DMS 273 (cell line): ENCODE results near the gene ASTL.

Experiments
- DNase-seq: peaks from one replicate; lab custom pipeline; 2025; ENCODE audit not compliant: unreplicated experiment; lab: John Stamatoyannopoulos, UW

ASTL gene

GRCh38 chr2:96102596-96103186, 35.6 kb downstream of the ASTL start:
- no peak for DNase-seq

- DNase-seq, result no peak
These were observed 37.4 kb downstream of the ASTL start for GRCh38 chr2:96100893-96101304.

DNA sequence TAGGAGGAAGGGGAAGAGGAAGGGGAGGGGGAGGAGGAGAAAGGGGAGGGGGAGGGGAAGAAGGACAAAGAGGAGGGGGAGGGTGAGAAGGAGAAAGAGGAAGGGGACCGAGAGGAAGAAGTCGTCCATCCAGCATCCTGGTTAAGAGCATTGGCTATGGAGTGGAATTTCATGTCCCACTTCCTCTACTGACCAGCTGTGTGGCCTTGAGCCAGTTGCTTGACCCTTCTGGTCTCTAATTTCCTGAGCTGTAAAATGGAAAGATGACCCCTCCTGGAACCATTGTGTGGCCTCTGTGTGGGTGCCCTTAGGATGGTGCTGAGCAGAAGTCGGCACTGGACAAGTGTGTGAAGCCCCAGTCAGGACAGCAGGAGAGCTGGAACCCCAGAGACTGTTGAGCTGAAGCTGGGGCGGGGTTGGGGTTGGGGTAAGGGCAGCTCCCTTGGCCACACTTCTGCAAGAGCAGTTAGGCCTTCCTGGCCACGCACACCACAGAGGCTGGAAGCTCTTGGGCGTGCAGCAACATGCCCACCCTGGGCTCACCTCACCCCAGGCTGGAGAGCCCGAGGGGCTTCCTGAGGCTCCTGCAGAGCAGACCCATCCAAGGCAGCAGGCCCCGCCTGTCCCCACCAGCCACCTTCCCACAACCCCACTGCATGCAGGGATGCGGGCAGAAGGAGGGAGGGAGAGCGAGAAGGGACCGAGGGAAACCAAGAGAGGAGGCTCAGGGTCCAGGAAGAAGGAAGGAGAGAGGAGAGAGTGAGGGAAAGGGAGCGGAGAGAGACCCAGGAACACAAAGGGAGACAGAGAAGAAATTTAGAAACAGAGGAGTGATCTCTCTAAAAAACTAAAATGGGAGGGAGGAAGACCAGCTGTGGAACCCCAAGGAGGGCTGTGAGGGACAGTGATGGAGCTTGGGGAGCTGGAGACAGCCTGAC, 38.2 kb downstream of the ASTL start:
- no peak for DNase-seq

DNA sequence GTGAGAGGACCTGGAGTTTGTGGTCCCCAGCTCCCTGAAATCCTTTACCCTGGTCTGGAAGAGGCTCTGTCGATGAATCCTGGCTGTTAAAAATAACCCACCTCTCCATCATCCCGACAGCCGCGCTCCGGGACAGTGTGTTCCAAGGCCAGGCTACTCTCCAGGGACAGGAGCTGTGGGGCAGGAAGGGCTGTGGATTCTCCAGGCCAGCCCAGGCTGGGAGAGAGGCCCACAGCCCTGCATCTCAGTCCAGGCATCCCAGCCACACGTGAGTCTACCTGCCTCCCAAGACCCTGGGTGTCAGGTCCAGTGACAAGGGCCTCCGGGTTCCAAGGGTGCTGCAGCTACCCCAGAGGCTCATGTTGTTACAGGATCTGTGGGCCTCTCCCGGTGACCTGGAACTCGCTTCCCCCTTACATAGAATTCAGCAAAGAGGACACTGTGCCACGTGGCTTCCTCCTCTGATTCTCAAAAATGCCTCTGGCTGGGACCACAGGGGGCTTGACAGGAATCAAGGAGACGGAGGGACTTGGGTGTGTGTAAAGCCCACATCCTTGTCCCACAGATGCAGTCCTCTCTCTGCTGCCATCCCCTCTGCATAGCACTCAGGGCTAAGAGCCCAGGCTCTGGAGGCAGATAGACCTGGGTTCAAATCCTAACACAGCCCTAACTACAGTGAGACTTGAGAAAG, 39.3 kb downstream of the ASTL start:
- DNase-seq, result no peak

DNA sequence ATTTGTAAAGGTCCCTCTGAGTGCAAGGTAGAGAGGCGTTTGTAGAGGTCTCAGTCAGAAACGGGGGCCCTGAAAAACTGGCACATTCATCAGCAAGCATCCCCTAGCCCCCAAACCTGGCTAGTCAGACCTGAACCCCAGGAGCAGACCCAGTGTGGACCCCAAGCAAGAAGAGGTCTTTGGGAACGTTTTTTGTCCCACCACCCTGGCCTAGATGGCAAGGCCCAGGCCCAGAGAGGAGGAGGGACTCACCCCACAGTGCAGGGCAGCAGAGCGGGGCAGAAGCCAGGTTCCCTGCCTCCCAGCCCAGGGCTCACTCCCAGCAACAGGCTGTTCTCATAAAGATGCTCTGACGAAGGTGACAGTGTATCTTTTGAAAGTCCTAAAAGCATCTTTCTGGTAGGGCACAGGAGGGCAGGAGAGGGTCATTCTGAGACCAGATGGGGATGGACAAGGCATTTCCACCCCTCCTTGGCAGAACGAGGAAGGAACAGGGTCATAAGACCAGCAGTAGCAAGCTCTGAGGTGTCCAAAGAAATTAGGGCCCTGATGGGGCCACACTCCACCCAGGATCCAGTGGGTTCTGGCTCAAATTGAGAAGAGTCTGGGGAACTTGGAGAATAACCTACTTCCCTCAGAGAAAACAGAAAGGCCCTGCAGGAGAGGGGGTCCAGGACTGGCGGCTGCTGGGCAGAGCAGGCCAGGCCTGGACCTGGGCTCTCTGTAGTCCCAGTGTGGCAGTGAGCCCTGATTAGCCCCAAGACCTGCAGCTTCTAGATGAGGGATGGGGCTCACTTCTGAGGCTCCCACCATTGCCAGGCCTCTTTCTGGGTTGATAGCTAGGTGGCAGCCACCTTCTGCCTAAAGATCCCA, 40.1 kb downstream of the ASTL start:
- no peak for DNase-seq

DNA sequence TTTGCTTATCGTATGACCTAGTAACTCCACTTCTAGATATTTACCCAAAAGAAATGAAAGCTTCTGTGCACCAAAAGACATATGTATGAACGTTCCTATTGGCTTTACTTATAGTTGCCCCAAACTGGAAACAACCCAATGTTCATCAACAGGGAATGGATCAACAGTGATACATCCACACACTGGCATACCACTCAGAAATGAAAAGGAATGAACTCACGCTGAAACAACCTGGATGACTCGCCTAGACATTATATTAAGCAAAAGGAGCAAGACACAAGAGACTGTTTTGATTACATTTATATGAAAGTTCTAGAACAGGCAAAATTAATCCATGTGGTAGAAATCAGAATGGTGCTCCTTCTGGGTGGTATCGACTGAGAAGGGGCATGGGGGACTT, 40.9 kb downstream of the ASTL start:
- DNase-seq, result no peak

DNA sequence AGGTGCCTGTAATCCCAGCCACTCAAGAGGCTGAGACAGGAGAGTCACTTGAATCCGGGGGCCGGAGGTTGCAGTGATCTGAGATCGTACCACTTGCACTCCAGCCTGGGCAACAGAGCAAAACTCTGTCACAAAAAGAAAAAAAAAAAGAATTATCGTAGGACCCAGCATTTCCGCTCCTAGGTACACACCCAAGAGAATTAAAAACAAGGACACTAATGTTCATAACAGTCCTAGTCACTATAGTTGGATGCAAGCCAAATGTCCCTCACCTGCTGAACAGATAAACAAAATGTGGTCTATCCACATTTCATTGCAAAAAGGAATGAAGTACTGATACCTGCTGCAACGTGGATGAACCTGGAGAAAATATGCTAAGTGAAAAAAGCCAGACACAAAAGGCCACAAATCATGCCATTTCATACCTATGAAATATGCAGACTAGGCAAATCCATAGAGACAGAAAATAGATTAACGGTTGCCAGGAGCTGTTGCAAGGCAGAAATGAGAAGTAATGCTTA, 43.1 kb downstream of the ASTL start:
- no peak for DNase-seq

DNA sequence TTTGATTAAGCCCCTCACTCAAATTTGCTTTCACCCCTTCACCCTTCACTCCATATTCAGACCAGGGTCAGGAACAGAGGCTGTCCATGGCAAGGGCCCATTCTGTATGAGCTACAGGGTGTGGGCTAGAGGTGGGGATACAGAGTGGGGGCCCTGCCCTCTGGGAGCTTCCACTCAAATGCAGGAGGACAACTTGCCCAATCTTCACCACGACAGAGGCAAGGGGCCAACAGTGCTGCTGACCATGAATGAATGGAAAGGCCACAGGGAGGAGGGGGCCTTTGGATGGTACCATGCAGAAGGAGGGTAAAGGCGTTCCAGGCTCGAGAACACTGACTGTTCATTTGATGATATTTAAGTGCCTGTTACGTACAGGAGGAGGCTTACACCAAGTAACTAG, 44.8 kb downstream of the ASTL start:
- no peak for DNase-seq

DNA sequence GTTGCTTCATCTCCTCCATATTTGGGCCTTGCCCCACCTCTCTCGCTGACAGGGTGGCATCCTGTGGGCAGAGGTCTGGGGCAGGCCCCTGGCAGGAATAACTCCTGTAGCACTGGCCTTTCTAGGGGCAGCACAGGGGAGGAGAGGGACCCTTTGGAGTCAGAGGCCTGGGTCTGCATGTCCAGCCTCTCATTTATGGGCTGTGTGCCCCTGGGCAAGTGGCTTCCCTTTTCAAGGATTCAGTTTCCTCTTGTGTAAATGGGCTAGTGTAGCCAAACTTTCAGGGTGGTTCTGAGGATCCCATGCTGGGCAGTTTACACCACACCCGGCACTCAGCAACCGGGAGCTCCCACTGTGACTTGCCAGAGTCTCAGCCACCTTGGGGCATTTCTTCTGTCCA, 45.4 kb downstream of the ASTL start:
- DNase-seq, result no peak

DNA sequence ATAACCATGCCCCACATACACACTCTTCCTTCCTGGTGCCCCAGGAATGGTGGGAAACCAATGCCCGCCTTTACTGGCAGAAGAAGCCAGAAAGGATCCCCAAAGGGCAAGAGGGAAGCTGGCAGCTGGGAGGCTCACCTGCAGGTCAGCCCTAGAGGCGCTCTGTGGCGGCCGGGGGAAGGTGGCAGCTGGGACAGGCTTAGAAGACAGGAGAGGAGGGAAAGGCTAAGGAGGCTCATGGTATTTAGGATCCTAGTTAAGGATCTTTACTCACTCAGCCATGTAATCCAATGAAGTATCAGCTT, 45.8 kb downstream of the ASTL start:
- DNase-seq, result no peak

DNA sequence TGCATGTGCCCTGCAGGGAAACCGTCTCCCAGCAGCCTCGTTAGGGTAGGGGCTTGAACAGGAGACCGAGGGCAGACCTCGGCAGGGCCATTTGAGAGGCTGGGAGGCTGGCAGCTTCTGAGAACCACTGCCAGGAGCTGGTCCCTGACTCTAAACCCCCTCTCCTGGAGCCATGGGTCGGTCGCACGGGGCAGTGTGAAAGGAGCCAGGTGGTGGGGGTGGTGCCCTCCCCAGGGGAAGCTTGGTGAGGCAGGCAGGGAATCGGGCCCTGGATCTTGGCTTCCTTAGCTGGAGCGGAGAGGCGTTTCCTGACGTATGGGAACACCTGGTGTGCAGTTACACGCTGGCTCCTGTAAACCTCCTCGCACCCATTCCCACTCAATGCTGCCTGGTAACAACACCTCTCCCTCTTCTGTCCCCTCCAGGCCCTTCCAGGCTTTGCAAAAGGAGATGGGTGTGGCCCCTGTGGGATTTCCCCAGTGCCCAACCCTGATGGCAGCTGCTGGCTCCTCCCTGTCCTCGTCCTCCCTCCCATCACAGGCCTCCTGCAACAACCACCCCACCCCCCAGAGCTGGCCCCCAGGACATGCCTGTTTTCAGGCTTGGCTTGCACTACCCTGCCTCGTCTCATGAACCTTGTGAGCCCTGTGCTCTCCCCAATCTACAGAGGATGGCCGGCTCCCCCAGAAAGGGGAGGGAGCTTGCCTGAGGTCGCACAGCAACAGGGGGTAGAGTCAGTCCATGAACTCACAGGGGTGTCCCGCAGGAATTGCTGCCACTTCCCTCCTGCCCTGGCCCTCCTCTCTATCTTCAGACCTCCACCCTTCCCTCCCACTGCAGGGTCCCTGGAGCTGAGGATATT, 46.4 kb downstream of the ASTL start:
- DNase-seq, result peak; percentile 74

GRCh38 chr2:96091141-96091710, 47.1 kb downstream of the ASTL start:
- no peak for DNase-seq

DNA sequence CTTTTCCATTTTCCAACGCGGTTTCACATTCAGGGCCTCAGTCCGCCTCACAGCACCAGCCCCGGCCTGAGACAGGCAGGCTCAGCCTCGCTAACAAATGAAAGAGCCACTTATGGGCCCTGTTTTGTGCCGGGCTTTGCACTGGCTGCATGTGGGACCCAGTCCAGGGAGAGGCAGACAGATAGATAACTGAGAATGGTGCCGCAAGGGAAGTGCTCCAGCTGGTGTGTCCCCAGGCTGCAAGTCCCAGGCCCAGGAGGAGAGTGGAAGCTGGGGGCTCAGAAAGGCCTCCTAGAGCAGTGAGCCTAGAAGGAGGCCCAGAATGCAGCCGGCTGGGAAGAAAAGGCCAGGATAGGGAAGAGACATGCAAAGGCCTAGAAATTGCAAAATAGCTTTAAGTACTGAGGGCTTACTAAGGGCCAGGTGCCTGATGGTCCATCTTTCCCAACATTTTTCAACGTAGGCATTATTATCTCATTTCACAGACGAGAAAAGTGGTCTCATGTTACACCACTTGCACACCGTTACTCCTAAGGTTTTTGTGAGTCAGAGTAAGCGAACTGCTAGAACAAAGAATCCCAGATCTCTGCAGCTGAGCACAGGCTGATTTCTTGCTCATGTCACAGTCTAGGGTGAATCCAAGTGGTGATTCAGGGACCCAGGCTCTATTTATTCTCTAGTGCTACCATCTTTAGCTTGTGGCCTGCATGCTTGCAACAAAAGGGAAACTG, 47.9 kb downstream of the ASTL start:
- no peak for DNase-seq

DNA sequence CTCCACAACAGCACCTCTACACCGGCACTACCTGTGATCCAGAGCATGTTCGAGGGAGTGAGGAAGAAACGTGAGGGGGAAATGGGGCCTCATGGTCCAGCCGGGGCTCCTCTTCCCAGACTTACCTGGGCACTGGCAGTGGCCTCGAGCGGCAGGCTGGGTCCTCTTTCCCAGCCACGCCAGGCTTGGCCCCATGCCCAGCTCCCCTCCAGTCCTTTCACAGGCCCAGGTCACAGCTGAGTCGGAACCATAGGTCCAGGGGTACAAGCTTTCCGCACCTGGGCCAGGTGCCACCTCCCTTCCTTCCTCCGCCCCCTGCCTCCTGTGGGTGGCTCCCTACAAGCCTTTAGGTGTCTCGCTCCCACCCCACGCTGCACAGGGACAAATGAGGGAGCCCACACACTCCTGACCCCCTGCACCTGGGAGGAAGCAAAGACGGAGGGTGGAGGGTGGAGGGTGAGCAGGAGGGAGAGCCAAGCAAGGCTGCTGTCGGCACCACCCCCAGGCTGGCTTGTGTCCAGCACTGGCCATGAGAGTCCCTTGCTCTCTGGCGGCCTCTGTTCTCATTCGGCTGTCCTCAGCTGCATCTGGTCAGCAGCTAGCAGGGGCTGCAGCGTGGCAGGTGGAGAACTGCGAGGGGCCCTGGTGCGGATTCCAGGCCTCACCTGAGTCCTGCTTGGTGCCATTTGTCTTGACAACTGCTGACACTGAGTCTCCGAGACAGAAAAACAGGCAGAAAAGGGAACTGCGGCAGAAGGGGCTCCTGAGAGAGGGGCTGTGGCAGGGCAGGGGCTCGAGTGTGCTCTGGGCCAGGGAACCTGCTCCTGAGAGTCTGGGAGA, 48.7 kb downstream of the ASTL start:
- no peak for DNase-seq

DNA sequence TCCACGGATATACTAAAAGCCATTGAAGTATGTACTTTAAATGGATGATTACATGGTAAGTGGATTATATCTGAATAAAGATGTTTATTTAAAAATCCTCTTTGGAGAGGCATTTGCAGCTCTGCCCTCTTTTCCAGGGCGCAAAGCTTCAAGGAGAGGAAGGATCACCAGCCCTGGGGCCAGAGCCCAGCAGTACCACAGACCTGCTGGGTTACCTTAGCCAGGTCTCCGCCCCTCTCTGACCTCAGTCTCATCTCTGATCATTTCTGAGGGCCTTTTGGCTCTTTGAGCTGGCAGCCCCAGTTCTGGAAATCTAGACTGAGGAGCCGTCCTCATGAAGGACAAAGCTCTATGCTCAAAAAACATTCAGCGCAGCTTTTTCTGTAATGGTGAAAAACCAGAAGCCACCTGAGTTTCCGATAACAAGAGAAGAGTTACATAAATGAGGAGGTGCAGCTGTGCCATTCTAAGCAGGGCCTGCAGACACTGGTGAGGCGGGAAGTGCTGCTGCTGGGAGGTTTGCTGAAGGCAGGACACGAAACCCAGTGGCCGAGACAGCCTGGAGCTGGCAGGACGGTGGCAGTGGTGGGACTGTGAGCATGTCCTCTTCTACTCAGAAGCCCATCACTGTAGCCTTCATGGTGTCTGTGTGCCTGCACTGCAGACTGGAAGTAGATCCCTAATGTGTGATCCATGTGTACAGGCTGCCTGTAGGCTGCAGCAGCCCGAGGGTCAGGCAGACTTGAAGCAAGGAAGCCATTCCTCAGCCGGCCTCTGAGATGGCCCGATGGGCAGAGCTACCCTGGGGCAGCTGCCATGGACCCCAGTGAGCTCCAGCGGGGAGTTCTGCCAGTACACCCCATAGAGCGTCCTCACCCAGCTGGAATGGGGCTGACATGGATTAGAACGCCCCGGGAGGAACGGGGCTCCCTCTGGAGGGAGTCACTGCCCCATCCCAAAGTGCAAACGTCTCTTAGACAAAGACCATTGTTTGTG, 49.7 kb downstream of the ASTL start:
- no peak for DNase-seq

- no peak for DNase-seq
These were observed 51.2 kb downstream of the ASTL start for GRCh38 chr2:96087130-96087529.
